ENCODE results near the gene ABCC1.

Gene ABCC1

DNA sequence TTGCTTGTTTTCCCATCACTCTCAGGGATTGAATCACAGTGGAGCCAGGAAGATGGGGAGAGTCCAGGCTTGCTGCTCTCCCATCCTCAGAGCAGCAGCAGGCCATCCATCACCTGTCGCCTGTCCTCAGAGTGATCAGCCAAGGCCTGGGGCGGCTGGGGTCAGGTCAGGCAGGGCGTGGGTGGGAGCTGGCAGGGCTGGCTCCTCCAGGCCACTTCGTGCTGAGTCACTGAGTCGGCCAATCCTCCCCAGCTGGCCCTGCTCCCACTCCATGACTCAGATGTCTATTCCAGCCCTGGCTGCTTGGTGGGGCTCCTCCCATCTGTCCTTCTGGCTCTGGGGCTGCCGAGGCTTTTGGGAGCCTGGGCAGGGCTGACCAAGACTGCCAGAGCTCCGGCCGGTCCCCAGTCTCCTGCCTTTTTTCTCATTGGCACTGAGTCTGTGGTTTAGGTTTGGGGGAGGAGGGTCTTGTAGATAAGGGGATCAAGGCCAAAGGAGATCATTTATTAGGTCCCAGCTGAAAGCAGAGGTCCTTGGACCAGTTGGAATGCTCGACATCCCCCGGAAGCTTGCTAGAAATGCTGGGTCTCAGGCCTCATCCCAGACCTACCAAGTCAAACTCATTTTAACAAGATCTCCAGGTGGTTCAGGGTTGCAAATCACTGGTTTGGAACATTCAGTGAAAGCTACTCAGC lies 72.7 kb downstream of the ABCC1 start:
- DNase-seq: peak; percentile 5

DNA sequence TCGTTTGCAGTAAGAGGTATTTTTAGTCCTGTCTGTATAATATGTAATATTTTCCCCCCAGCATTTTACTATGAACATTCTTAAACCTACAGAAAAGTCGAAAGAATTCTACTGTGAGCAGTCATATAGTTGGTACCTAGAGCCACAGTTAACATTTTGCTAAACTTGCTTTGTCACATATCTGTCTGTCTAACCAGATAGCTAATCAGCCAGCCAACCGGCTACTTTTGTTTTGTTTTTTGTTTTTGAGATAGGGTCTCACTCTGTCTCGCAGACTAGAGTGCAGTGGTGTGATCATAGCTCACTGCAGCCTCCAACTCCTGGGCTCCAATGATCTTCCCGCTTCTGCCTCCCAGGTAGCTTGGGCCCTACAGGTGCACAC lies 73.3 kb downstream of the ABCC1 start:
- DNase-seq: no peak

DNA sequence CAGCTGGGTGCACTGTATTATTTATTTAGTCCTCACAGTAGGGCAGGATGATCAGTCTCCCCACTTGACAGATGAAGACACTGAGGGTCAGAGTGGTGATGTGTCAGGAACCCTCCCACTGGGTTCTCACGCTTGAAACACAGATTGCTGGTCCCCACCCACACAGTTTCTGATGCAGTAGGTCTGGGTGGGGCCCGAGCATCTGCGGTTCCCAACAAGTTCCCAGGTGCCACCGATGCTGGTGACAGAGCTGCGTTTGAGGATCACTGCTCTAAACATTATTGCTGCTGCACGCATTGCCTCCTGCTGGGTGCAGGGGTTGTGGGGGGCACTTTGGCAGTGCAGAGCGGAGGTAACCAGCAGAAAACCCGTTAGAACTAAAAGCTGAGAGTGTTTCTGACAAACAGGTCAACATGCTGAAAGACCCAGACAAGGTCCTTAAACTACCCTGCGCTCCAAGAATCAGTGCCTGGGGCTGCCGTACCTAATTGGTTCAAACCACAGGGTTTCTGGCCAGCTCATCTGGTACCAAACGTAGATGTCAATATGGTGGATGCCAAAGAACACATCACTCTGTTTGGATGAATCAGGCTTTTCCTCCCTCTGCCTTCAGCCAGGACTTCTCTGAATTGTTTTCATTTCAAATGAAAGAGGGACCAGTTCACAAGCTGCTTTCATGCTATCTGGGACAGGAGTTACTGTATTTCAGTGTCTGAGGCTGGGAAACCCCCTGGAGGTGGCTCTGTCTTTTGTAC lies 76.0 kb downstream of the ABCC1 start:
- no peak for DNase-seq

DNA sequence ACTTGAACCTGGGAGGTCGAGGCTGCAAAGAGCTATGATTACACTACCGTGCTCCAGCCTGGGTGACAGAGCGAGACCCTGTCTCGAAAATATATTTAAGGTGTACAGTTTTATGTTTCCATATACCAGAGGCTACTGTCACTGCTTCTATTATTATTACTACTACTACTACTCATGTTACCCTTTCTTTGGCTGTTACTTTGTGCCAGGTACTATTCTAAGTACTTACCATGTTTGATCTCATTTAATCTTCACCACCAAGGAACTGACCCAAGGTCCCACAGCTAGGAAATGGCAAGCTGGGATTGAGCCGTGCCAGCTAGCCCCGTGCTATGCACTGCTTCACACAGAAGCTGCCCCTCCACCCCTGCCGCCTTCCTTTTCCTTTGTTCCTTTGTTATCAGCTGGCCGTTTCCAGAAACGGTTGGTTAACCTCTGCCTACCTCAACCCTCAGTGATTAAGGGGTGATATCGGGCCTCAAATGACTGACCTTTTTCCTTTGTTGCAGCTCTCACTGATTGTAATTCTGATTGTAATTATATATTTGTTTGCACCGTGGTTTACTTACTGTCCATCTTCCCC lies 78.4 kb downstream of the ABCC1 start:
- DNase-seq: no peak

DNA sequence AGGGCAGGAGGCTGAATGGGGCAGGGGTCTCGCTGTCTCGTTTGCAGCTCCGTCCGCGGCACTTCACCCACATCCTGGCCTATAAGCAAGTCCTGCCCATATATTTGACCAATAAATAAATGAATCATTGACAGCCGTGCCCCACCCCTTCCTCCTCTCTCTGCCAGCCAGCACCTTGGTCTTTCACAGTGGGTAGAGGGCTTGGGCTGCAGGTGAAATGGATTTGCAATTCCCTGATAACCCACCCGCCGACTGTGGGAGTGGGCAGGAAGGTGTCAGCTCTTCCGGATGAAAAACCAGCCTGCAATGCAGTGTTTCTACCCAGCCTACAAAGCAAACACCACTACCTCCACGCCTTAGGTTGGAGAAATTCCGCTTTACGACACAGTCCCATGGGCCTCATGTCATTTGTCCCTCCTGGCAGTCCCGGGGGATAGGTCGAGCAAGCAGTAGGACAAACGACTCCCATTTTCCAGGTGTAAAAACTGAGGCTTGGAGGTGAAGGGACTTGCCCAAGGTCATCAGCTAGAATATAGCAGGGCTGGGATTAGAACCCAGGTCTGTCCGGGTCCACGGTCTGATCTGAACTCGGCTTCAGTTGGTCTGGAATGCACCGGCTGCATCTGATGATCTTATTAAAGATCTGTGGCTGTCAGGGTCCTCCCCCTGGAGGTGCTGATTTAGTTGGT lies 79.0 kb downstream of the ABCC1 start:
- DNase-seq: no peak

DNA sequence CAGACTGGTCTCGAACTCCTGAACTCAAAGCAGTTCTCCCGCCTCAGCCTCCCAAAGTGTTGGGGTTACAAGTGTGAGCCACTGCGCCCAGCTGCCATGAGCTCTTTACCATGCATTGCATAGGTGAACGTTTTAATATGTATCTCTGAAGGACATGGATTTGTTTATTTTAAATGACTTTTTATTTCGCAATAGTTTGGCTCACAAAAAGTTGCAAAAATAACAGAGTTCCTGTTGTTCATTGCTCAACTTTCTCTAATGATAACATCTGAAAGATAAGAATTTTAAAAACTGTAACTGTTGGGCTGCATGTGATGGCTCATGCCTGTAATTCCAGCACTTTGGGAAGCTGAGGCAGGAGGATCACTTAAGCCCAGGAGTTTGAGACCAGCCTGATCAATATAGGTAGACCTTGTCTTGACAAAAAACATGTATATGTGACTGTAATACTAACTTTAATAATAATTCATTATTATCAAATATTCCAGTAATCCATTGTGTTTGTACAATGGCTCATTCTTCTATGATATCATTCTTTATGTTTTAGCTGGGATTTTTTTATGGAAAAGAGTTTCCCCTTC lies 80.1 kb downstream of the ABCC1 start:
- no peak for DNase-seq

DNA sequence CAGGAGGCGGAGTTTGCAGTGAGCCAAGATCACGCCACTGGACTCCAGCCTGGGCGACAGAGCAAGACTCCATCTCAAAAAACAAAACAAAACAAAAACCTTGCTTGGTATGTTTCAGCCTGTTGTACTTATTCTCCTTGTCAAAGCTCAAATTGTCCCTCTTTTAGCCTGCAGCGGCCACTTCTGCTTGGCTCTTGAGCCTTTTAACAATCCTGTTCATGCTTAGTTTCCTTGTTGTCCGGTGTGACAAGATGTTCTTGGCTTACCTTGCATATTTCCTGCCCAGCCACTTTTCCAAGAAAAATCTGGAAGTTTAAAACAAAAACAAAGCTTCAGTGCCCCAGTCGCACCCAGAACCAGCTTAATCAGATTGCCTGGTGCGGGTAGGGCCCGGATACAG lies 81.0 kb downstream of the ABCC1 start:
- DNase-seq: no peak

DNA sequence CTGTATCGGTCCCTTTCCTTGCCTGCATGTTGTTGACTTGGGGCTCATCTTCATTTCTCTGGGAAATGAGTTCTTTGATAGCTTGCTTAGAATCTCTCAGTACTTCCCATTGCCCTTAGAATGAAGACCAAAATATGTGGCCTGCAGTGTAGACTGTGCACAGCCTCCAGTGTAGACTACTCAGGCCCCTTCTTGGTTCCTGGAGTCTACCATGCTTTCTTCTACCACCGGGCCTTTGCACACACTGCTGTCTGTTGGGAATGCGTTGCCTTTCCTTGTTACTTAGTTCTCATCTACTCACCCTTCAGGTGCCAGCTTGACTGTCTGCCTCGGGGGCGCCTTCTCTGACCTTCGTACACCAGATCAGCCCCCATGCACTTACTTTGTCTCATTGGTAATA lies 82.0 kb downstream of the ABCC1 start:
- DNase-seq: no peak

DNA sequence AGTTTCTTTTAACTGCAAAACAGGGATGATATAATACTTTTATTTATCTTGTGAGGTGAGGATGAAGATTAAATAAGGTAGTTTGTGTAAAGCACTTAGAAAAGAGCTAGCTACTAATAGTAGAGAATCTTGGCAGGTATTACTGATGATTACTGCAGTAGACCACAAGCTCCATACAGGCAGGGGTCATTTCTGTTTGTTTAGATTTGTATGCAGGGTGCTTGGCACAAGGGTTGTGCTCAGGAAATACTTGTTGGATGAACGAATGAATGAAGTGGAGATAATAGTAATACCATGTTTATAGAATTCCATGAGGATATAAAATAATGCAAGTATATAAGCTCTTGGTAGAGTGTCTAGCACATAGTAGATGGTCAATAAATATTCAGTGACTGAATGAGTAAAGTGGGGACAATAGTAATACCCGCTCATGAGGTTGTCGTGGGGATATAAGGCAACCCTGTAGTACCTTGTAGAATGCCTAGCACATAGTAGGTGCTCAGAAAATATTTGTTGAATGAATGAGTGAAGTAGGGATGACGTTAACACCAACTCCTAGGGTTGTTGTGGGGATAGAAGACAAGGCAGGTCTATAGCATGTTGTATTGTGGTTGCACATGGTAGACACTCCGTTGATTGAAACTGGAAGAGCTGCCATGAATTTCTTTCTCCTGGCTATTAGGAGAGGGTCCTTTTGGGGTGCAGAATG lies 83.0 kb downstream of the ABCC1 start:
- DNase-seq: no peak

DNA sequence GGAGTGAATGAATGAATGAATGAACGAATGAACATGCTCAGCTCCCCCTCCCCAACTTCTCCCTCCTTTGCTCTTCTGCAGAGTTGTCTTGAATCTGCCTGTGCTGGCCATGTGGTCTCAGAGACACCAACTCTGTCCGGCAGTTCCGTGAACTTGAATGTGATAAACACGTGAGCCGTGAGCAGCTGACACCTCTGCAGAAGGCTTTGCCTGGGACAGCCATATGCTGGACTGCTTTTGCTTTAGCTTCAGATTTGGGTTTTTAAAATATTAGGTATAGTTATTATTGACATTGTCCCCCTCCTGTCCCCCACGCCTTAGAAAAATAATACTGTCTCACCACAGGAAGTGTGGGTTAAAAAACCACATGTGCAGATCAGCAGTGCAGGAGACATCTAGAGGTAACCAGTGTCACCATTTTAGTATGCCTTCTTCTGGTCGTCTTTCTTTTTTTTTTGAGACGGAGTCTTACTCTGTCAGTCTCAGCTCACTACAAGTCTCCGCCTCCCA lies 83.8 kb downstream of the ABCC1 start:
- no peak for DNase-seq

DNA sequence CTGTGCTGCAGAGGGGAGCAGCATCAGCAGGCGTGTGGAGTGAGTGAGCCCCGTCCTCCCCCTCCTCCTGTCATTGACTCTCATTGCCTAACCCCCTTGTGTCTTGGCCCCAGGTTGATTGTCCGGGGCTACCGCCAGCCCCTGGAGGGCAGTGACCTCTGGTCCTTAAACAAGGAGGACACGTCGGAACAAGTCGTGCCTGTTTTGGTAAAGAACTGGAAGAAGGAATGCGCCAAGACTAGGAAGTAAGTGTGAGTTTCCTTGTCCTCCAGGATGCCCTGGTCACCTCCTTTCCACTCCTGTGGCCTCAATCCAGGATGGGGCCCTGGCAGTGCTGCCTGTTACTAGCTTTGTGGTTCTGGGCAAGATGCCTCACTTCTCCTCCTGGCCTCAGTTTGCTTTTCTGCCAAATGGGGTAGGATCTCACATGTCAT lies 87.0 kb downstream of the ABCC1 start:
- no peak for DNase-seq

DNA sequence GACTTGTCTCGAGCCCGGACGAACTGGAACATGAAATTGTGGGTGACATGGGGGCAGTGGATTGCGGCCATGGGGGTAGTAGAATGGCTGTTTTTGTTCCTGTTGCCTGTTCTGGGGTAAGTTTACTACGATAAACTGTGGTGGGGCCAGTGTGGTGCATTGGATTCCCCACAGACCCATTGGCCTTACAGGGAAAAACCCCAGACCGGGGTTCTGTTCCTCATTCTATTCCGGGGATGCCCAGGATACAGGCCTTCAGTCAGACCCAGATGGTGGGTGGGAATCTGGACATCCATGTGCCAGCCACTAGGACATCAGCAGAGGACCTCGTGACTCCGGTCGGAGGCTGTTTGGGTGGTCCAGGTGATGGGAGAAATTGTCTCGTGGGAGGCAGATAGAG lies 88.1 kb downstream of the ABCC1 start:
- no peak for DNase-seq

DNA sequence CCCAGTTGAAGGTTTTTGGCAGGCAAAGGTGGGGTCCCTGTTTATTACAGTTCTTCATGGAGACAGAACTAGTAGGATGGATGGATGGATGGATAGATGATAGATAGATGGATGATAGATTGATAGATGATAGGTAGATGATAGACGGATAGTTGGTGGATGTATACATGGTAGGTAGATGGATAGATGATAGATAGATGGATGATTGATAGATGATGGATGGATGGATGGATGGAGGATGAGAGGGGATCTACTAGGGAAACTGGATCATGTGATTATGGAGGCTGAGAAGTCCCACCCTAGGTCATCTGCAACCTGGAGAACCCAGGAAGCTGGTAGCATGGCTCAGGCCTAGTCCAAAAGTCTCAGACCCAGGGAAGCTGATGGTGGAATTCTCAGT lies 88.6 kb downstream of the ABCC1 start:
- no peak for DNase-seq

DNA sequence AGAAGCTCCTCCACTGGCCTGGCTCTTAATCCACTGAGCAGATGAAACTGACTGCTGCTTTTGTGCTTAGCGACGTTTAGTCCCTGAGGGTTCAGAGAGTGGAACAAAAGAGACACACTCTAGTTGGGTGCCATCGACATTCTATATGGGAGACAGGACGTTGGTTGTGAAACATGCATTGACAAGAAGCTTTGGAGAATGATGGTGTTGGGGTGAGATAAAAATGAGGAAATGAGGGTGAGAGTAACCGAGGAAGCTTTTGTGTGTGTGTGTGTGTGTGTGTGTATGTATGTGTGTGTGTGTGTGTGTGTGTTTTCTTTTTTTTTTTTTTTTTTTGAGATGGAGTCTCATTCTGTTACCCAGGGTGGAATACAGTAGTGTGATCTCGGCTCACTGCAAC lies 89.5 kb downstream of the ABCC1 start:
- DNase-seq: no peak

DNA sequence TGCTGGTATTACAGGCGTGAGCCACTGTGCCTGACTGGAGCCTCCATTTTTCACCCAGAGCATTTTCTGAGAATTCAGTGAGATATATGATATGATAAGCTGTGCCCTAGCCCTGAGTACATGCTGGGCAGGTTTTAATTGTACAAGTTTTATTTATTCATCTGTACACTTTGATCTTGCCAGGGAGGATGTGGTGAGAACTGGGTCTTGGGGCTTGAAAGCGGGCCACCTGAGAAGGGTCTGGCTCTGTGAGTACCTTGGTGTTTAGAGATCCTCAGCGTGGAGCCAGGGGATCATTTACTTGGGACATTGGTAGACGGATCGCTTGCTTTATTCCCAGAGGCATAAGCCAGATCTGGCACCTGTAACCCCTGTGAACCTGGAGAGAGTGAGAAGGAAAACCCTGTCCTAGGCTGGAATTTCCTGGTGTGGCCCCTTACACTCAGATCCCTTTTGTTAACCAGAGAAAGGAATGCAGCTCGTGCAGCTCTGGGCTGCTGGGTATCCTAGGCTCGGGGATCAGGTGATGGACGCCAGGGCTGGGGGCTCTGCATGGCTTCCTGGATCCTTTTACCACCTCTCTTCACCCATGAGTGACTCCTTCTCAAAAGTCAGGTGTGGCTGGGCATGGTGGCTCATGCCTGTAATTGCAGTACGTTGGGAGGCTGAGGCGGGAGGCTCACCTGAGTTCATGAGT lies 91.9 kb downstream of the ABCC1 start:
- DNase-seq: no peak

DNA sequence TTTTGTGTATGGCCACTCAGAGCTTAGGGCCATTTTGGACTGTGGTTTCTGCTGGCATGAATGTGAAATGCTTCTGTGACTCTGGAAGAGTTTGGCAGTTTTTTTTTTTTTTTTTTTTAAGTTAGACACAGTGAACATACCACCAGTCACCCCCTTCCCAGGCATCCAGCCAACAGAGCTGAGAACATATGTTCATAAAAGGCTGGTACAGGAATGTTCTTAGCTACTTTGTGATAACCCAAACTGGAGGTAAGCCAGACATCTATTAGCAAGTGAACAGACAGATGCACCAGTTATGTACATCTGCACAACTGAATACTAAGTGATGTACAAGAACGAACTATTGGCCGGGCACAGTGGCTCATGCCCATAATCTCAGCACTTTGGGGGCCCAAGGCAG lies 92.7 kb downstream of the ABCC1 start:
- peak; percentile 98 for DNase-seq

DNA sequence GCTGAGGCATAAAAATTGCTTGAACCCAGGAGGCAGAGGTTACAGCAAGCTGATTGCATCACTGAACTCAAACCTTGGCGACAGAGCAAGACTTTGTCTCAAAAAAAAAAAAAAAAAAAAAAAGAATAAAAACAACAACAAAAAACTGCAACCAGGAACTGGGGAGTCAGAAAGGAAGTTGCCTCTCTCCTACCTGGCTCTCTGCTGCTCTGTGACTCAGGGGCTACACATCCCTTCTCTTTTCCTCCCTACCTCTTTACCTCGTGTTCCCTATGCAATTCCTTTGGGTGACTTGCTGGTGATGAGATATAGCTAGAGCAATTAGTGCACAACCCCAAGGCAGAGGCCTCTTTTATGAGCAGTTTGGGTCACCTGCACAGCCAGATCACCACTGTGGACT lies 95.9 kb downstream of the ABCC1 start:
- no peak for DNase-seq

DNA sequence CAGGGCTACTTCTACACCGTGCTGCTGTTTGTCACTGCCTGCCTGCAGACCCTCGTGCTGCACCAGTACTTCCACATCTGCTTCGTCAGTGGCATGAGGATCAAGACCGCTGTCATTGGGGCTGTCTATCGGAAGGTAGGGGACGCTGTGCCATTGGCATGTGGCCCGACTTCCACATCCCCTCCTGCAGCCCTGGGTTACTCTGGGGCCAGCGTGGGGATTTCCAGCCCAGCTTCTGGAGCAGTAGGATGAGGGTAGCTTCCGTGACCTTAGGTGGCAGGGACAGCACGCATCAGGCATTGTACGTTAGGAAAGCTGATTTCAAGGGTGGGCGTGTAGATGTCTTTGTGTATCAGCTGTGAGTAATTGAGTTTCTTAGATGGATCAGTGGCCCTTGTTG lies 96.5 kb downstream of the ABCC1 start:
- no peak for DNase-seq

DNA sequence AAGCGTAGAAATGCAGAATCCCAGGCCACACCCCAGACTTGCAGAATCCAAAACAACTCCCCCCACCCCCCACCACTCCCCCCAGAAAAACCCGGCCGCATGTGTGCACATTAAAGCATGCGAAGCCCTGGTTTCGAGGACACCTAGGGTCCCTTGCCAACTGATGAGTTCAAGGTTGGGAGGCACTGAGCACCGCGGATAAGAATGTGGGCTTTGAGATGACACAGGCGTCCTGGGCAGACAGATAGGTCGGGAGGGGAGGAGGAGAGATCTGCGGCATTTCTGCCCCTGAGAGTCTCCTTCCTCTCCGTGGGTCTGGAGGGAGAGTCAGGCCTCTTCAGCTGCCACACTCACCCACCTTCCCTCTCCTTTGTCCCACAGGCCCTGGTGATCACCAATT lies 98.3 kb downstream of the ABCC1 start:
- no peak for DNase-seq

DNA sequence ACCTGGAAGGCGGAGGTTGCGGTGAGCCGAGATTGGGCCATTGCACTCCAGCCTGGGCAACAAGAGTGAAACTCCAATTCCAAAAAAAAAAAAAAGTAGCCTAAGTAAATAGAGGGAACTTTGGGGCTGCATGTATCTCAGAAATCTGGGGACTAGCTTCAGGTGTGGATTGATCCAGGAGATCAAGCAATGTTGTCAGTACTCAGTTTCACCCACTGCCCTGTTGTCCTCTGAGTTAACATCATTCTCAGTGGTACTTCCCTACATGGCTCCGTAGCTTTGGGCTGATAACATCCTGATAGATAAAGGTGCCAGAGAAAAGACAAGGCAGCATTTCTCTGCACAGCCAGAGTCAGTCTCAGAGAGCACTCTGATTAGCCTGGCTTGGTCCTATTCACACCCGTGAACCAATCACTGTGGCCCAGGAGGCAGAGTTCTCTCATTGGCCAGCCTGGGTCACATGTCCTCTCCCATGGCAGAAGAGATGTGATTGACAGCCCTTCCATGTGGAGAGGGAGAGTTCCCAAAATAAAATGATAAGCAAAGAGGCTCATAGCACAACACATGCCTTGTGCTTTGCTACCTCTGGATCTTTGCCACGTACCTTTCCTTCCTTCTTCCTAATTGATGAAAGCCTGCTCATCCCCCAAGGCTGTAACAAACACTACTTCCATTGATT lies 99.6 kb downstream of the ABCC1 start:
- DNase-seq: no peak

DNA sequence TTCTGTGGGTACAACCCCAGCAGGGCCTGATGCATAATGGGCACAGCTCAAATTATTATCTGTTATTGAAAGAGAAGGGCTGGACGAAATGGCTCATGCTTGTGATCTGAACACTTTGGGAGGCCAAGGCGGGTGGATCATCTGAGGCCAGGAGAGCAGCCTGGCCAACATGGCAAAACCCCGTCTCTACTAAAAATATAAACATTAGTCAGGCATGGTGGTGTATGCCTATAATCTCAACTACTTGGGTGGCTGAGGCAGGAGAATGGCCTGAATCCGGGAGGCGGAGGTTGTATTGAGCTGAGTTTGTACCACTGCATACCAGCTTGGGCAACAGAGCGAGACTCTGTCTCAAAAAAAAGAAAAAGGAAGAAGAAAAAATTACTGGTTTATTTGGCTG lies 100.7 kb downstream of the ABCC1 start:
- DNase-seq: no peak
